ENCODE measurements around the gene SNRPE. TPM values are rescaled to one million over a fixed set of nuclear protein-coding genes. Genes with fewer than 3 reads are reported as not detected.
"Not testable (repeated sequence)": the region's sequence is repeated elsewhere in the genome, so short reads cannot be mapped to it uniquely, and the experiment has no call there.

SNRPE gene
- total and polyA plus RNA-seq, 2 experiments from 2014 or later: 27.6 to 233 TPM

DNA sequence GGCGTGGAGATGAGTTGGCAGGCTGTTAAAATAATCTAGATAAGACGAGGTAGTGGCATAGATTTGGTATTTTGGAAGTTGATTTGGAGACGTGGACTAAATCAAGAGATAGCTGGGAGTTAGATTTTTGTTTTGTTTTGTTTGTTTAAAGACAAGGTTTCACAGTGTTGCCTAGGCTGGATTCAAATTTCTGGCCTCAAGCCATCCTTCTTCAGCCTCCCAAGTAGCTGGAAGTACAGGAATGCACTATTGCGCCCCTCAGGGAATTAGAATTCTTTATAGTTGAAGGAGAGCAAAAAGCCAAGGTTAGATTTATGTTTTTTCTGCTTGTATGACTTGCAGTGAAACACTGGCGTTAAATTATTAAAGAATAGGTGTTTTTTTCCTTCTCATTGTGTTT is 22.3 kb upstream of the SNRPE start:
- H3K36me3 ChIP-seq (ENCODE audit: low read depth): peaks cover 62% of the 10 kb centered on the region
- no peaks in the 10 kb centered on the region for H3K4me1 ChIP-seq (ENCODE audit: insufficient read depth)
- DNase-seq: peak; percentile 53
- H3K4me2 ChIP-seq (ENCODE audit: unreplicated experiment): no peak overlapping the region
- peak overlapping the region; percentile 41 for H3K27ac ChIP-seq
- peaks cover 78% of the 10 kb centered on the region for H3K79me2 ChIP-seq (ENCODE audit: insufficient read depth)
- H3K9me2 ChIP-seq (ENCODE audit: insufficient read depth): no peaks in the 10 kb centered on the region
- no peaks in the 10 kb centered on the region for H3K9me3 ChIP-seq (ENCODE audit: low read depth)
- in situ Hi-C loops (cut with MboI): no loop called here
- no peak overlapping the region for H2AFZ ChIP-seq
- no peak for TF ChIP-seq EZH2phosphoT487 (IDR thresholded peaks at IDR 0.05; ENCODE audit: insufficient read depth, low read depth)
- TF ChIP-seq EZH2 (IDR thresholded peaks at IDR 0.05; ENCODE audit: insufficient read depth, poor library complexity, severe bottlenecking): no peak
- H3K9ac ChIP-seq: no peak overlapping the region
- no peak overlapping the region for H3K4me3 ChIP-seq
- H3K27me3 ChIP-seq (replicated peaks; ENCODE audit: insufficient read depth): no peaks in the 10 kb centered on the region
- WGBS, 2 experiments (ENCODE audit: low coverage in 1 of 2, low lambda C conversion rate in 2 of 2, missing lambda C conversion rate in 2 of 2): 92 to 96% methylated on average over 5 of the region's 5 CpGs
- no peaks in the 10 kb centered on the region for H4K20me1 ChIP-seq (ENCODE audit: insufficient read depth)
- H3F3A ChIP-seq (ENCODE audit: insufficient read depth): peaks cover 37% of the 10 kb centered on the region

DNA sequence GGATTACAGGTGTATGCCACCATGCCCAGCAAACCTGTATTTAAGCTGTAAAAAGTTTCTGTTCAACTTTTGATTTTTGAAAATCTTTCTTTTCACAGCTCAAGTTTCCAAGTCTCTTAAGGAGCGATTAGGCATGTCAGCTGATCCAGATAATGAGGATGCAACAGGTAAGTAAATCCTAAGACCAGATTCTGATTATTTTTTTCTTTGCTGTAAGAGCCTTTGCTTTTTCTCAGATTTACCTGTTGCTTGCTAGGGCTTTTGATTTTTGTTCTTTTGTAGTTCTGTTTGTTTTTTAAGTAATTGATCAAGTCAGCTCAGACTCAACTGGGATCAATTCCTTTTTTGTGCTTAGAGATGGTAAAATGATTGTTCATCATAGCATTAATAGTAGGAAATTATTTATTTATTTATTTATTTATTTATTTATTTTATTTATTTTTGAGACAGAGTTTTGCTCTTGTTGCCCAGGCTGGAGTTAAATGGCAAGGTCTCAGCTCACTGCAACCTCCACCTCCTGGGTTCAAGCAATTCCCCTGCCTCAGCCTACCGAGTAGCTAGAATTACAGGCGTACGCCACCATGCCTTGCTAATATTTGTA is 21.1 kb upstream of the SNRPE start:
- no peak overlapping the region for H3K4me3 ChIP-seq
- H3K79me2 ChIP-seq (ENCODE audit: insufficient read depth): peaks cover 78% of the 10 kb centered on the region
- H3K27ac ChIP-seq: no peak overlapping the region
- no peaks in the 10 kb centered on the region for H3K27me3 ChIP-seq (replicated peaks; ENCODE audit: insufficient read depth)
- H3K4me1 ChIP-seq (ENCODE audit: insufficient read depth): no peaks in the 10 kb centered on the region
- WGBS, 2 experiments (ENCODE audit: low coverage in 1 of 2, low lambda C conversion rate in 2 of 2, missing lambda C conversion rate in 2 of 2): 97 to 99% methylated on average over 4 of the region's 4 CpGs
- TF ChIP-seq EZH2 (IDR thresholded peaks at IDR 0.05; ENCODE audit: insufficient read depth, poor library complexity, severe bottlenecking) (no peak), EZH2phosphoT487 (IDR thresholded peaks at IDR 0.05; ENCODE audit: insufficient read depth, low read depth) (no peak)
- no peak overlapping the region for H2AFZ ChIP-seq
- peaks cover 57% of the 10 kb centered on the region for H3K36me3 ChIP-seq (ENCODE audit: low read depth)
- H3K9me3 ChIP-seq (ENCODE audit: low read depth): no peaks in the 10 kb centered on the region
- in situ Hi-C loops (cut with MboI): no loop called here
- peaks cover 37% of the 10 kb centered on the region for H3F3A ChIP-seq (ENCODE audit: insufficient read depth)
- H3K4me2 ChIP-seq (ENCODE audit: unreplicated experiment): no peak overlapping the region
- no peak overlapping the region for H3K9ac ChIP-seq
- H3K9me2 ChIP-seq (ENCODE audit: insufficient read depth): no peaks in the 10 kb centered on the region
- H4K20me1 ChIP-seq (ENCODE audit: insufficient read depth): no peaks in the 10 kb centered on the region
- no peak for DNase-seq

DNA sequence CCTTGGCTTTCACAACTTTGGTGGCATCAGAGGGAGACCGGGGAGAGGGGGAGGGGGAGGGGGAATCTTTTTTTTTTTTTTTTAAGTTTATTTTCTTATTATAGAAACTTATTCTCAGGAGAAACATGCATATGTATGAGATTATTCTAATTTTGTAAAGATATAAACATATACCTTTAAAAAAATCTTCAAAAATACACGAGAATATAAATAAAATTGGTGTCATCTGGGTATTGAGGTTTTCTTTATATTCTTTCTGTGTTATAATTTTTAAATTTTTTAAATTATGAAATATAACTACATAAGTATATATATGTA is 18.9 kb upstream of the SNRPE start:
- Histone ChIP-seq H3K36me3 (ENCODE audit: low read depth) (peaks cover 59% of the 10 kb centered on the region), H3K9me2 (ENCODE audit: insufficient read depth) (no peaks in the 10 kb centered on the region), H3K4me3 (no peak overlapping the region), H3K4me2 (ENCODE audit: unreplicated experiment) (no peak overlapping the region), H3K79me2 (ENCODE audit: insufficient read depth) (peaks cover 78% of the 10 kb centered on the region), H3K27ac (no peak overlapping the region), H3F3A (ENCODE audit: insufficient read depth) (peaks cover 28% of the 10 kb centered on the region), H2AFZ (no peak overlapping the region), H3K27me3 (replicated peaks; ENCODE audit: insufficient read depth) (no peaks in the 10 kb centered on the region), H3K9me3 (ENCODE audit: low read depth) (no peaks in the 10 kb centered on the region), H3K9ac (no peak overlapping the region), H3K4me1 (ENCODE audit: insufficient read depth) (no peaks in the 10 kb centered on the region), H4K20me1 (ENCODE audit: insufficient read depth) (no peaks in the 10 kb centered on the region)
- 72 to 83% methylated on average over 2 of the region's 2 CpGs for WGBS, 2 experiments (ENCODE audit: low coverage in 1 of 2, low lambda C conversion rate in 2 of 2, missing lambda C conversion rate in 2 of 2)
- no peak for DNase-seq
- in situ Hi-C loops (cut with MboI): no loop called here
- TF ChIP-seq EZH2 (IDR thresholded peaks at IDR 0.05; ENCODE audit: insufficient read depth, poor library complexity, severe bottlenecking): no peak
- TF ChIP-seq EZH2phosphoT487 (IDR thresholded peaks at IDR 0.05; ENCODE audit: insufficient read depth, low read depth): no peak

DNA sequence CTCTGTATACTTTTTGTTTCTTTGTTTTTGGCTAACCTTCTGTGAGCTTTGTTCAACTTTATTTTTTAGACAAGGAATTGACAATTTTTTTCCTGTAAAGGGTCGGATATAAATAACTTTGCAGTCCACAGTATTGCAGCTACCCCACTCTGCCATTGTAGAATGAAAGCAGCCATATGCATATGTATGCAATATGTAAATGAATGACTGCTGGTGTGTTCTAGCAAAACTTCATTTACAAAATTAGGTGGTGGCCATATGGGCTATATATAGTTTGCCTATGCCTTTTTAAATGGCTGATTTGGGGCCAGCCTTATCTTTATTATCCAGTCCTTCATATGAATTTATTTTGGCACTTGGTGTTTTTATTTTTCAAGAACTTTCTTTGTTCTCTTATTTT is 18.0 kb upstream of the SNRPE start:
- no peak for DNase-seq
- no peaks in the 10 kb centered on the region for H3K9me3 ChIP-seq (ENCODE audit: low read depth)
- 49 to 62% methylated on average over 1 of the region's 1 CpG for WGBS, 2 experiments (ENCODE audit: low coverage in 1 of 2, low lambda C conversion rate in 2 of 2, missing lambda C conversion rate in 2 of 2)
- H2AFZ ChIP-seq: no peak overlapping the region
- no peaks in the 10 kb centered on the region for H3K9me2 ChIP-seq (ENCODE audit: insufficient read depth)
- H3F3A ChIP-seq (ENCODE audit: insufficient read depth): peaks cover 19% of the 10 kb centered on the region; the same call in 1 of the 2 replicates
- H3K4me3 ChIP-seq: no peak overlapping the region
- H3K4me1 ChIP-seq (ENCODE audit: insufficient read depth): no peaks in the 10 kb centered on the region
- no peak overlapping the region for H3K4me2 ChIP-seq (ENCODE audit: unreplicated experiment)
- peaks cover 59% of the 10 kb centered on the region for H3K36me3 ChIP-seq (ENCODE audit: low read depth)
- no peaks in the 10 kb centered on the region for H3K27me3 ChIP-seq (replicated peaks; ENCODE audit: insufficient read depth)
- H4K20me1 ChIP-seq (ENCODE audit: insufficient read depth): no peaks in the 10 kb centered on the region
- in situ Hi-C loops (cut with MboI): no loop called here
- no peak overlapping the region for H3K27ac ChIP-seq
- no peak for TF ChIP-seq EZH2 (IDR thresholded peaks at IDR 0.05; ENCODE audit: insufficient read depth, poor library complexity, severe bottlenecking)
- no peak for TF ChIP-seq EZH2phosphoT487 (IDR thresholded peaks at IDR 0.05; ENCODE audit: insufficient read depth, low read depth)
- peaks cover 76% of the 10 kb centered on the region for H3K79me2 ChIP-seq (ENCODE audit: insufficient read depth)
- no peak overlapping the region for H3K9ac ChIP-seq

DNA sequence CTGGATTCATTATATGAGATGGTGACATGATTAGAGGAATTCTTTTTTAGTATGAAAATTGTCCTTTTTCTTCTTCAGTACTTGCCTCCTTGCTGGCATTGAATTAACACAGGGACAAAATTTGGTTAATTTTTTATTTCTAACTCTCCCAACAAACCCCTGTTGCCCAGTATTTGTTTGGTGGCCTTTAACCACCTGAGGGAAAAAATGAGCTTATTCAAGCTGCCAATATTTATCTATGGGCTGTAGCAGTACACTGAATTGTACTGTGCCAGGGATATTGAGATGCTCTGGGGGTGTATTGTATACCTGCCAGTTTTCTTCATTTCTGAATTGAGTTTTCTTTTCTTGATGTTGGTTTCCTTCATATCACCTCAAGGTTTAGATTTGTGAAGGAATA is 8.3 kb upstream of the SNRPE start:
- H3K4me1 ChIP-seq (ENCODE audit: insufficient read depth); H3K4me2 ChIP-seq (ENCODE audit: unreplicated experiment); H2AFZ ChIP-seq; H3K9ac ChIP-seq; H3K9me2 ChIP-seq (ENCODE audit: insufficient read depth); H3K27ac ChIP-seq; H3K27me3 ChIP-seq (replicated peaks; ENCODE audit: insufficient read depth); in situ Hi-C loops (cut with MboI); DNase-seq; H3K4me3 ChIP-seq; H3K9me3 ChIP-seq (ENCODE audit: low read depth); H4K20me1 ChIP-seq (ENCODE audit: insufficient read depth): not testable (repeated sequence)
- Histone ChIP-seq H3F3A (ENCODE audit: insufficient read depth) (peaks cover 54% of the 10 kb centered on the region), H3K36me3 (ENCODE audit: low read depth) (peaks cover 73% of the 10 kb centered on the region), H3K79me2 (ENCODE audit: insufficient read depth) (peaks cover 18% of the 10 kb centered on the region)
